ENCODE data around the gene DPP7. TPM values are rescaled to one million over a fixed set of nuclear protein-coding genes. Genes with fewer than 3 reads are reported as not detected.

Gene DPP7
- total RNA-seq, 1 experiment from 2014 or later = 139 TPM

DNA sequence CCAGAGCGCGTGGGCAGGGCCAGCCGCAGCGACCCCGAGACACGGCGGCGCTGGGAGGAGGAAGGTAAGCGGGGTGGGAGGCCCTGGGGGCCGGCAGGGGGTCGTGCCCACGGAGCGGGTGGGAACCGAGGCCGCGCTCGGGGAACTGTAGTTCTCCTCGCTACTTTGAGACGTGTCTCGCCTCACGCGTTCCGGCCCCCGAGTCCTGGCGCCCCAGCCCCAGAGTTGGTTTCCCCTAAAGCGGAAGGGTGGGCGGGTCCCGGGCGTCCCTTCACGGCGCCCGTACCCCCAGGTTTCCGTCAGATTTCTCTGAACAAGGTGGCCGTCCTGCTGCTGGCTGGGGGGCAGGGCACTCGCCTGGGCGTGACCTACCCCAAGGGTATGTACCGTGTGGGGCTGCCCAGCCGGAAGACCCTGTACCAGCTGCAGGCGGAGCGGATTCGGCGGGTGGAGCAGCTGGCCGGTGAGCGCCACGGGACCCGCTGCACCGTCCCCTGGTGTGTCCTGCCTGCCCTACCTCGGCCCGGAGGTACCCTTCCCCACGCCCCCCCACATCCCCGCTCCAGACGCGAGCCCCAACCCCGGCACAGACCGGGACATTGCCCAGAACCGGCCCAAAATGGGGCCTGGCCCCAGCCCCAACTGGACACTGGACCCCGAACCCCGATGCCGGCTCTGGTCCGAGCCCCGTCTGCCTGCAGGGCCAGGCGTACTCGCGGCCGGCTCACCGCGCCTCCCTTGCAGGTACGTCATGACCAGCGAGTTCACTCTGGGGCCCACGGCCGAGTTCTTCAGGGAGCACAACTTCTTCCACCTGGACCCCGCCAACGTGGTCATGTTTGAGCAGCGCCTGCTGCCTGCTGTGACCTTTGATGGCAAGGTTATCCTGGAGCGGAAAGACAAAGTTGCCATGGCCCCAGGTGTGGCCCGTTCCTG lies 36.5 kb downstream of the DPP7 start:
- CTCF ChIA-PET = interaction anchor here (1.4 to 1.6 kb wide), 2 partner anchors 10 to 49 kb away, joined by 3 to 4 read pairs; no protein-coding TSS in a partner anchor
- H3K36me3 Mint-ChIP-seq (ENCODE audit: insufficient read depth, unreplicated experiment) = no peaks in the 10 kb centered on the region
- intact Hi-C loops (cut with micrococcal nuclease) = no loop called here

DNA sequence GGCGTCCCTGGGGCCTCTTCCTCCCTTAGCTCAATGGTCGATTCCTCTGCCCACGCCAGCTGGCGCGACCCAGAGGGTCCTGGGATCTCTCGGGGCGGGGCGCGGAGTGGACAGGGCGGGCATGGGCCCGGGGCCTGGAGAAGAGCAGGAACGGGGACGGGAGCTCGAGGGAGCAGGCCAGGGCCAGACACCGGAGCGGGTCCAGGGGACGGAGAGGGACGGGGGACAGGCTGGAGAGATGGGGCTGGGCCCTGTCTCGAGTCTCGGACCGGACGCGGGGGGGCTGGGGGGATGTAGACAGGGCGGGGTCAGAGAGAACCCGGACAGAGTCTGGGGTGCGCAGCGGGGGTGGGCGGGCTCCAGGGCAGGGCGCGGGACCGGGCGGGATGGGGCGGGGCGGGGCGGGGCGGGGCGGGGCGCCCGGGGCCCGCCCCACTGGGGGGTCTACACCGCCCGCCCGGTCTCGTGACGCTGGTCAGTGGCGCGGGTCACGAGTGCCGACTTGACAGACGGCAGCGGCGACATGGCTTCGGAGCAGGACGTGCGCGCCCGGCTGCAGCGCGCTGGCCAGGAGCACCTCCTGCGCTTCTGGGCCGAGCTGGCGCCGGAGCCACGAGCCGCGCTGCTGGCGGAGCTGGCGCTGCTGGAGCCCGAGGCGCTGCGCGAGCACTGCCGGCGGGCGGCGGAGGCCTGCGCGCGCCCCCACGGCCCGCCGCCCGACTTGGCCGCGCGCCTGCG lies 37.4 kb downstream of the DPP7 start, which contains the start of gene UAP1L1:
Gene UAP1L1 (plus strand): TSS at position 508 of the 738 bp plus-strand sequence. CDS start 16 bp downstream, at position 524.
- Mint-ChIP-seq H3K36me3 (ENCODE audit: insufficient read depth, unreplicated experiment) (no peaks in the 10 kb centered on the region), H3K9me3 (ENCODE audit: unreplicated experiment) (no peaks in the 10 kb centered on the region), H3K27ac (ENCODE audit: low read depth, unreplicated experiment) (no peak within 1 kb of the TSS), H3K4me3 (ENCODE audit: unreplicated experiment) (peak within 1 kb of the TSS; percentile 19), H3K27me3 (ENCODE audit: insufficient read depth, unreplicated experiment) (no peaks in the 10 kb centered on the region), H3K4me1 (ENCODE audit: insufficient read depth, unreplicated experiment) (no peaks in the 10 kb centered on the region)
- TF ChIP-seq, protein P1, sequence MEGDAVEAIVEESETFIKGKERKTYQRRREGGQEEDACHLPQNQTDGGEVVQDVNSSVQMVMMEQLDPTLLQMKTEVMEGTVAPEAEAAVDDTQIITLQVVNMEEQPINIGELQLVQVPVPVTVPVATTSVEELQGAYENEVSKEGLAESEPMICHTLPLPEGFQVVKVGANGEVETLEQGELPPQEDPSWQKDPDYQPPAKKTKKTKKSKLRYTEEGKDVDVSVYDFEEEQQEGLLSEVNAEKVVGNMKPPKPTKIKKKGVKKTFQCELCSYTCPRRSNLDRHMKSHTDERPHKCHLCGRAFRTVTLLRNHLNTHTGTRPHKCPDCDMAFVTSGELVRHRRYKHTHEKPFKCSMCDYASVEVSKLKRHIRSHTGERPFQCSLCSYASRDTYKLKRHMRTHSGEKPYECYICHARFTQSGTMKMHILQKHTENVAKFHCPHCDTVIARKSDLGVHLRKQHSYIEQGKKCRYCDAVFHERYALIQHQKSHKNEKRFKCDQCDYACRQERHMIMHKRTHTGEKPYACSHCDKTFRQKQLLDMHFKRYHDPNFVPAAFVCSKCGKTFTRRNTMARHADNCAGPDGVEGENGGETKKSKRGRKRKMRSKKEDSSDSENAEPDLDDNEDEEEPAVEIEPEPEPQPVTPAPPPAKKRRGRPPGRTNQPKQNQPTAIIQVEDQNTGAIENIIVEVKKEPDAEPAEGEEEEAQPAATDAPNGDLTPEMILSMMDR (IDR thresholded peaks at IDR 0.05; ENCODE audit: unreplicated experiment) = no peak
- BruUV-seq (replicated peaks) = no TSS peak
- intact Hi-C loops (cut with micrococcal nuclease) = no loop called here
- DNase-seq (ENCODE audit: unreplicated experiment) = no peak
- CTCF ChIA-PET = interaction anchor here (1.4 to 1.6 kb wide), 2 partner anchors 9 to 48 kb away, joined by 3 to 4 read pairs; no protein-coding TSS in a partner anchor
- POLR2A ChIA-PET = interaction anchor here (1.0 to 2.4 kb wide), 2 partner anchors 9 kb away, joined by 3 to 8 read pairs; partner anchors contain the start of gene MAN1B1

More for the DNA sequence above, 36.5 kb downstream of the DPP7 start:
- no peak for DNase-seq (ENCODE audit: unreplicated experiment)
- no peaks in the 10 kb centered on the region for H3K9me3 Mint-ChIP-seq (ENCODE audit: unreplicated experiment)
- BruUV-seq (replicated peaks) = no TSS peak
- POLR2A ChIA-PET = interaction anchor here (2.4 kb wide), 1 partner anchor 9 kb away, joined by 8 read pairs; the partner anchor contains the start of gene MAN1B1
- H3K27ac Mint-ChIP-seq (ENCODE audit: low read depth, unreplicated experiment) = no peak overlapping the region
- H3K27me3 Mint-ChIP-seq (ENCODE audit: insufficient read depth, unreplicated experiment) = no peaks in the 10 kb centered on the region
- peak overlapping the region; percentile 12 for H3K4me3 Mint-ChIP-seq (ENCODE audit: unreplicated experiment)
- H3K4me1 Mint-ChIP-seq (ENCODE audit: insufficient read depth, unreplicated experiment) = peaks cover 4% of the 10 kb centered on the region
- TF ChIP-seq, protein P1 (IDR thresholded peaks at IDR 0.05; ENCODE audit: unreplicated experiment) = no peak

DNA sequence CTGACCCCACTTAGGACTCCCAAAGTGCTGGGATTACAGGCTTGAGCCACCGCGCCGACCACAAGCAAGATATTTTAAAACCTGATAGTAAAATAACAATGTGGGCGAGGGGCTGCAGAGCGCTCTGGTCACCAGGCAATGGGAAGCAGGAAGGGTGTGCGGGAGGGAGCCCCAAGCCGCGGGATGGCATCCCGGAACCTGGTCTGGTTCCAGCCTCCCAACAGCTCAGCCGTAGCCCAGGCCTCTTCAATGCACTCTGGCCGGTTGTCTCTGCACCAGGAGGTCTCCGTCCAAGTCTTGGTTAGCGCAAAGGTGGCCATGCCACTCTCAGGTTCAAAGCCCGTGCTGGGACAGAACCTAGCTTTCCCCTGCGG lies 37.9 kb downstream of the DPP7 start:
- BruUV-seq (replicated peaks) = no TSS peak
- no peaks in the 10 kb centered on the region for H3K4me1 Mint-ChIP-seq (ENCODE audit: insufficient read depth, unreplicated experiment)
- DNase-seq (ENCODE audit: unreplicated experiment) = no peak
- peak overlapping the region; percentile 19 for H3K4me3 Mint-ChIP-seq (ENCODE audit: unreplicated experiment)
- H3K36me3 Mint-ChIP-seq (ENCODE audit: insufficient read depth, unreplicated experiment) = no peaks in the 10 kb centered on the region
- TF ChIP-seq, protein P1 (IDR thresholded peaks at IDR 0.05; ENCODE audit: unreplicated experiment) = no peak
- H3K27ac Mint-ChIP-seq (ENCODE audit: low read depth, unreplicated experiment) = no peak overlapping the region
- POLR2A ChIA-PET = interaction anchor here (1.0 to 2.4 kb wide), 2 partner anchors 8 to 10 kb away, joined by 3 to 8 read pairs; partner anchors contain the start of gene MAN1B1
- CTCF ChIA-PET = interaction anchor here (1.4 to 1.6 kb wide), 2 partner anchors 8 to 47 kb away, joined by 3 to 4 read pairs; no protein-coding TSS in a partner anchor
- intact Hi-C loops (cut with micrococcal nuclease) = no loop called here
- H3K9me3 Mint-ChIP-seq (ENCODE audit: unreplicated experiment) = no peaks in the 10 kb centered on the region
- H3K27me3 Mint-ChIP-seq (ENCODE audit: insufficient read depth, unreplicated experiment) = no peaks in the 10 kb centered on the region

All from MCF 10A (cell line).